Measurements from ENCODE around the gene FAM209B. TPM values are rescaled to one million over a fixed set of nuclear protein-coding genes. Genes with fewer than 3 reads are reported as not detected.
A peak's percentile ranks its signal among the peaks of the same experiment; 100 is the strongest.

Gene FAM209B
- total and polyA plus RNA-seq, 10 of the 15 experiments (the other 5 are each of a cell fraction or from before 2014, with no cell fraction given), result 0.22 to 0.77 (median 0.41) TPM; not detected in 2

DNA sequence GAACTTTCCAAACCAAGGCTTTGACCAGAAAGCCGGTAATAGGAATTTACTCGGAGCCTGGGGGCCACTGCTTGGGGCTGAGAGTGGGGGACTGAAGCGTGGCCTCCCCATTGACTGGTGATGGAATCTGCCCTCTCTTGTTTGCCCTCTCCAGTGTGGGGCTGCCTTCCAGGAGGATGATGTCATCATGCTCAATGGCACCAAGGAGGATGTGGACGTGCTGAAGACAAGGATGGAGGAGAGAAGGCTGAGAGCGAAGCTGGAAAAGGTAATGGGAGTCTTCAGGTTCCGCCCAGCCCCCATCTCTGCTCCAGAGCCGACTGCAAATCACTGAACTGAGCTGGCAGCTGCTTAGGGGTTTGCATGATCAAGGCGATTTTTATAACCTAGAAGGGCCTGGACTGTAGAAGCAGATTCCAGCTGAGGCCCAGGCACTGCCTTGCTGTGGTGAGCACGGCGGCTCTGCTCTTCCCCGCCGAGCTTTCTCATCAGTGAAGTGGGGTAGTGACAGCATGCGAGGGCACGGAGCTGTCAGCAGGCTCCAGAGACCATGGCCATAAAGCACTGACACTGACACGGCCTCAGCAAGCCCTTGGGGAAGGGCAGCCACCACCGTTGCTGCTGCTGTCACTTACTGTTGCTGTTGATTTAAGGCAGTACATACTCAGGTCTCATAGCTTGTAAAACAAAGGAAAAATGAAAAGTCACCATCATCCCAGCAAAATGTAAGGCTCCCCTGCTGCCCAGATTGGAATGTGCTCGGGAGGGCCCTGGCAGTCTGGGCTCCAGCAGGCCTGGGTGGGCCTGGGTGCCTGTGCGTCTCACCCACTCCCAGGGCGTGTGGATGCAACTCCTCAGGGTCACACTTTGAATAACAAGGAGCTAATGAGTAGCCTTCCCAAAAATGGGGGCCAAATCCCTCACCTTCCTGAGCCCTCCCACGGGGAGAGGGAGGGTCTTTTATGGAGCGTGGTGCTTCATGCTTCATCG, 19.6 kb upstream of the FAM209B start:
- H3K79me2 ChIP-seq (ENCODE audit: control insufficient read depth, insufficient read depth, low read length), result no peaks in the 10 kb centered on the region
- SMC1A ChIA-PET (ENCODE audit: uncharacterized antibody, unreplicated experiment), result interaction anchor here (0.9 kb wide), 1 partner anchor 42 kb away, joined by 3 read pairs; no protein-coding TSS in a partner anchor
- no peak for ATAC-seq
- H3K27me3 ChIP-seq (replicated peaks in 1 of 2; ENCODE audit: control insufficient read depth in 2 of 2, insufficient read depth in 2 of 2, low read length in 1 of 2), result no peaks in the 10 kb centered on the region
- CTCF ChIA-PET, result interaction anchor here (0.6 to 1.8 kb wide), 3 partner anchors 37 to 115 kb away, joined by 3 to 5 read pairs (median 3); no protein-coding TSS in a partner anchor
- 98% methylated on average over 22 of the region's 22 CpGs for WGBS (ENCODE audit: insufficient coverage, insufficient replicate concordance, low lambda C conversion rate, missing lambda C conversion rate)
- H3K36me3 ChIP-seq (ENCODE audit: control insufficient read depth in 2 of 2, insufficient read depth in 2 of 2, low read length in 1 of 2), result peaks cover 13 to 23% of the 10 kb centered on the region in 2 experiments
- intact Hi-C loops (cut with micrococcal nuclease; ENCODE audit: unreplicated experiment) (no loop called here), in situ Hi-C loops (cut with MboI) (no loop called here)
- no peak for DNase-seq (ENCODE audit: low read depth, low spot score)
- H3K9ac ChIP-seq (ENCODE audit: control insufficient read depth, insufficient read depth, low read length), result no peak overlapping the region
- no peak overlapping the region for H3K4me3 ChIP-seq
- H3K27ac ChIP-seq (ENCODE audit: control insufficient read depth, insufficient read depth), result no peak overlapping the region
- no peak overlapping the region for H2AFZ ChIP-seq (ENCODE audit: control insufficient read depth, low read depth, low read length)
- H4K20me1 ChIP-seq (ENCODE audit: control insufficient read depth, insufficient read depth), result no peaks in the 10 kb centered on the region
- POLR2A ChIA-PET, result no interaction called here
- RAD21 ChIA-PET (ENCODE audit: unreplicated experiment), result no interaction called here
- H3K4me2 ChIP-seq (ENCODE audit: control insufficient read depth, insufficient read depth), result no peak overlapping the region
- no peaks in the 10 kb centered on the region; the same call in 2 of the 3 replicates for H3K9me3 ChIP-seq (replicated peaks; ENCODE audit: control insufficient read depth, insufficient read depth, low read length)
- BruUV-seq (replicated peaks), result no TSS peak
- FAIRE-seq, result no peak
- TF ChIP-seq MYB (IDR thresholded peaks at IDR 0.05; ENCODE audit: borderline replicate concordance, low read depth, low read length) (no peak), POLR2A (IDR thresholded peaks at IDR 0.05; ENCODE audit: low read depth, low read length) (0 out of 2 replicates have a peak, but pooled peaks have one; percentile 4), CEBPZ (IDR thresholded peaks at IDR 0.05; ENCODE audit: low read depth, low read length) (no peak), HCFC1 (IDR thresholded peaks at IDR 0.05; ENCODE audit: low read length) (no peak), NBN (IDR thresholded peaks at IDR 0.05) (no peak)
- H3K4me1 ChIP-seq (ENCODE audit: control insufficient read depth, insufficient read depth, low read length), result no peaks in the 10 kb centered on the region
